ENCODE results near the gene TMEM270.
A peak's percentile ranks its signal among the peaks of the same experiment; 100 is the strongest.

The TMEM270 gene

GRCh38 chr7:73909051-73909941, 48.3 kb downstream of the TMEM270 start:
- DNase-seq: peak; percentile 34

- peak; percentile 35 for DNase-seq
Measured at GRCh38 chr7:73909996-73910395, 49.0 kb downstream of the TMEM270 start.

GRCh38 chr7:73912223-73912622, 51.3 kb downstream of the TMEM270 start:
- DNase-seq: no peak
